AML-193 (cell line): Measurements from ENCODE around the gene TAS2R30.
"Not testable (repeated sequence)": the region's sequence is repeated elsewhere in the genome, so short reads cannot be mapped to it uniquely, and the experiment has no call there.

Experiments
- DNase-seq, 2 experiments: peaks; one replicate each; lab custom pipeline; 2025; lab: John Stamatoyannopoulos, UW

The TAS2R30 gene

DNA sequence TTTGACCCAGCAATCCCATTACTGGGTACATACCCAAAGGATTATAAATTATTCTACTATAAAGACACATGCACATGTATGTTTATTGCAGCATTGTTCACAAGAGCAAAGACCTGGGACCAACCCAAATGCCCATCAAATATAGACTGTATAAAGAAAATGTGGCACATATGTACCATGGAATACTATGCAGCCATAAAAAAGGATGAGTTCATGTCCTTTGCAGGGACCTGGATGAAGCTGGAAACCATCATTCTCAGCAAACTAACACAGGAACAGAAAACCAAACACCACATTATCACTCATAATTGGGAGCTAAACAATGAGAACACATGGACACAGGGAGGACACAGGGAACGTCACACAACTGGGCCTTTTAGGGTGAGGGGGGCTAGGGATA, 20.3 kb downstream of the TAS2R30 start:
- DNase-seq, result not testable (repeated sequence)

DNA sequence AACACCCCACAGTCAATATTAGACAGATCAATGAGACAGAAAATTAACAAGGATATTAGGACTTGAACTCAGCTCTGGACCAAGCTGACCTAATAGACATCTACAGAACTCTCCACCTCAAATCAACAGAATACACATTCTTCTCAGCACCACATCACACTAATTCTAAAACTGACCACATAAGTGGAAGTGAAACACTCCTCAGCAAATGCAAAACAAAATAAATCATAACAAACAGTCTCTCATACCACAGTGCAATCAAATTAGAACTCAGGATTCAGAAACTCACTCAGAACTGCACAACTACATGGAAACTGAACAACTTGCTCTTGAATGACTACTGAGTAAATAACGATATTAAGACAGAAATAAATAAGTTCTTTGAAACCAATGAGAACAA, 23.2 kb downstream of the TAS2R30 start:
- not testable (repeated sequence) for DNase-seq

DNA sequence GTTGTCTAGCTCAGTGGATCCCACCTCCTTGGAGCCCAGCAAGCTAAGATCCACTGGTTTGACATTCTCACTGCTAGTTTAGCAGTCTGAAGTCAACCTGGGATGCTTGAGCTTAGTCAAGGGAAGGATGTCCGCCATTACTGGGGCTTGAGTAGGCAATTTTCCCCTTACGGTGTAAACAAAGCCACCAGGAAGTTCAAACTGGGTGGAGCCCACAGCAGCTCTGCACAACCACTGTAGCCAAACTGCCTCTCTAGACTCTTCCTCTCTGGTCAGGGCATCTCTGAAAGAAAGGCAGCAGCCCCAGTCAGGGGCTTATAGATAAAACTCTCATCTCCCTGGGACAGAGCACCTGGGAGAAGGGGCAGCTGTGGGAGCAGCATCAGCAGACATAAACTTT, 25.6 kb downstream of the TAS2R30 start:
- DNase-seq, result no peak

DNA sequence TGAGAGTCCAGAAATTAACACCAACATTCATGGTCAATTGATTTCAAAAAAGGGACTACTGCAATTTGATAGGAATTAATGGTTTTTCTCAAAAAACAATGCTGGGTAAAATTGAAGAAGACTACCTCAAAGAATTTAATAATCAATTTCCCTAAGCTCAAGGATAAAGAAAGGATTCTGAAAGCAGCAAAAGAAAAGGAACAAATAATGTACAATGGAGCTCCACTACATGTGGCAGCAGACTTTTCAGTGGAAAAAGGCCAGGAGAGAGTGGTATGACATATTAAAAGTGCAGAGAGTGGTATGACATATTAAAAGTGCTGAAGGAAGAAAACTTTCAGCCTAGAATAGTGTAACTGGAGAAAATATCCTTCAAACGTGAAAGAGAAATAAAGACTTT, 26.7 kb downstream of the TAS2R30 start:
- no peak for DNase-seq

DNA sequence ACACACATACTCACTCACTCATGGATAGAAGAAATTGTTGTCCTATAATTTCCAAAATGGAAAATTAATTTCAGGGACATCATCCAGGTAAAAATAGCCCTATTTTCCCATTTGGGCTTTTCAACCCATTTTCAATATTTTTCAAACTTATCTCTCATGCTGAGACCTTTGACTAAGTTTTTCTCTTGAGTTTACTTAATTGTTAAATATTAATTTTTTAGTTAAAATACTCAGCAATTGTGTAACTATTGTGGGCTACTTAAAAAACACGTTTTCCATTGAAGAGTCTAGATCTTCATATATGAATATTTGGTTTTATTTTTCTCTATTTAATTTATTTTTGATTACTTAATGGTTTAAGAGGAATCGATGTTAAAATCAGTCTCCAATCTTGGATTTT, 28.2 kb downstream of the TAS2R30 start:
- DNase-seq, result no peak

DNA sequence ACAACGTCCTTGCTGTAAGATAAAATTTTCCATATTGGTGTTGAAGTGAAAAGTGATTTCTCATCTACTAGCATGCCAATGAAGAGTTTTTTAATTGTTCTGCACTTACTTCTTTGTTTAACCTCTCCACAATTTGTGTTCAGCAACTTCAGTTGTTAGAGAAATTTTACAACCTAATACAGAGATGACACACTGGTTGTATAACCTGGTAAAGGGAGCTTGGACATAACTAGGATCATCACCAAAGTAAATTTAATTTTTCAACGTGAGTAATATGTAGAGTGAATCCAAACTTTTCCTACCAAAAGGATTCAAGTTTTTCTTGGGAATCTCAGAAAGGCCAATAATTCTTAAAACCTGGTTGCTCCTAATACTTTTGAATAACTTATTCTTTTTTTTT, 28.9 kb downstream of the TAS2R30 start:
- DNase-seq, result no peak

DNA sequence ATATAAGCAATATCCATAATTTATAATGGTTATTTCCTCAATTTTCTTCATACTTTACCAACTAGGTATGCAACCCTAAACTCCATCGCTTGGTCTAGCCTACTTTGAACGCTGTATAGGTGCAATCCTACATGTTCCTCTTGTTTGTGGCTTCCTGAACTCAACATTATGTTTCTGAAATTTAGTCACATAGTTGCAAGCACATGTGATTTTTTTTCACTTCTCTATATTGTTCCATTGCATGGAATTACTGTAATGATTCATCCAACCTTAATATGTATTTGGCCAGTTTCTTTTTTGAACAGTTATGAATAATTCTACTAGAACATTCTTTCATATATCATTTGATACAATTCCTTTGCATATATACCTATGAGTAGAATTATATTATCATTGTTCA, 39.5 kb downstream of the TAS2R30 start:
- not testable (repeated sequence) for DNase-seq

DNA sequence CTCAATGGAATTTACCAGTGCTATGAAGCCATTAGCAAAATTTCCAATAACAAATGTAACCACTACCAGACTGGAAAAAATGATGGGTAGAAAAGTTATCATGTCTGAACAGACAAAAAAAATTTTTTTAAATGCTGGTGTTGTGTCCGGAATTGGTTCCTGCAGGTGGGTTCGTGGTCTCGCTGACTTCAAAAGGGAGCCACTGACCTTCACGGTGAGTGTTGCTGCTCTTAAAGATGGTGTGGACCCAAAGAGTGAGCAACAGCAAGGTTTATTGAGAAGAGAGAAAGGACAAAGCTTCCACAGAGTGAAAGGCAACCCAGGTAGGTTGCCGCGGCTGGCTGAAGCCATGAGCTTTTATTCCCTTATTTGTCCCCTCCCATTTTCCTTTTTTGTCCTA, 42.3 kb downstream of the TAS2R30 start, which contains the start of gene TAS2R43:
TSS of gene TAS2R43 (minus strand) at position 186 of the 400 bp plus-strand sequence. CDS start at position 102, 84 bp downstream.
- DNase-seq, result no peak

DNA sequence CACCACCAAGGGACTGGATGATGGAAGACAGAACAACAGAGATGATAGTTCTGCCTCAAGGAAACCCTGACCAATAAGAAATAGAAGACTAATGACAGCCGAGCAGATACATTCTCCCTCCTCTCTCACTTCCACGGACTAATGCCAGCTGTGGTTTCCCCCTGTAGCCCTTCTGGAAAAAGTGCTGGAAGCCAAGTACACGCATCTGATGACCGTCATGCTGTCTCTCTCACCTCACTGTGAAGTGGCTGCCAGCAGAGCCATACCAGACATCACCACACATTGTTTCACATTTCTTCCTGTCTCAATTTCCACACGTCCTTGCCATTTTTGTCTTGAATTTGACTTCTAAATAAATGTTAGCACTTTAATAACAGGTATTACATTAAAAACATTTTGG, 45.2 kb downstream of the TAS2R30 start:
- DNase-seq, result no peak

DNA sequence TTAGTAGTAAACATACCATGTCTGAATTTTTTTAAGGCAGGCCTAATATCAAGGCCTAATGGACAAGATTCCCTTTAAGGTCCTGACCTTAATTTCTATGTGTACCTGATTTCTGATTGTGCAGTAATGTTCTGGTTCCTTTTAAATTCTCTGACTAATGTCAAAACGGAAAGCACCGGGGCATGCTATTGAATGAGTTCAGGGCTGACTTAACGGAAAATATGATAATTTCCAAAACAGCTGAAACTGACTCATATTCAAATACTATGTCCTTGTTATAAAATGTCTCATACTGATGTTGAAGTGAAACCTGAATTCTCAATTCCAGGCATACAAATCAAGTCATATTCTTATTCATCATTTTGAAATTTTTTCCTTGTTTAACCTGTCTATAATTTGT, 49.0 kb downstream of the TAS2R30 start:
- no peak for DNase-seq
